Loucy (cell line): ENCODE measurements around the gene CXCR5.

Source experiments
- EZH2phosphoT487 ChIP-seq: fragments of 200-600 bp; IDR thresholded peaks from 2 replicates; pipeline ENCODE4 v1.6.1; 2018; ENCODE audit warnings: antibody characterized with exemption, mild to moderate bottlenecking, moderate library complexity, borderline replicate concordance
- TF ChIP-seq, protein P1 (sequence below): fragments of 200-600 bp; sonication (generic); conservative IDR thresholded peaks from 2 replicates; pipeline ENCODE4 v1.5.1; 2014; ENCODE audit warnings: mild to moderate bottlenecking, antibody characterized with exemption, low read length

DNA sequence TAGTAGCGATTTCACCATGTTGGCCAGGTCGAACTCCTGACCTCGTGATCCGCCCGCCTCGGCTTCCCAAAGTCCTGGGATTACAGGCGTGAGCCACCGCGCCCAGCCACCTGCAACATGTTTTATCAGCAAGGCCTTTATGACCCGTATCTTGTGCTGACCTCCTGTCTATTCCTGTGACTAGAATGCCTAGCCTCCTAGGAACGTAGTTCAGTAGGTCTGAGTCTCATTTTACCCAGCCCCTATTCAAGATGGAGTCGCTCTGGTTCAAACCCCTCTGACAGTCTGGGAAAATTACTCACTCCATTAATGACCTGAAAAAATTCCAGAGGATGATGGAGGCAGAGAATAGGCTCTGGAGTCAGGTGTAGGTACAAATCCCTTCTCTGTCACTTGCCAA is 30.0 kb upstream of the CXCR5 start:
- TF ChIP-seq, protein P1, sequence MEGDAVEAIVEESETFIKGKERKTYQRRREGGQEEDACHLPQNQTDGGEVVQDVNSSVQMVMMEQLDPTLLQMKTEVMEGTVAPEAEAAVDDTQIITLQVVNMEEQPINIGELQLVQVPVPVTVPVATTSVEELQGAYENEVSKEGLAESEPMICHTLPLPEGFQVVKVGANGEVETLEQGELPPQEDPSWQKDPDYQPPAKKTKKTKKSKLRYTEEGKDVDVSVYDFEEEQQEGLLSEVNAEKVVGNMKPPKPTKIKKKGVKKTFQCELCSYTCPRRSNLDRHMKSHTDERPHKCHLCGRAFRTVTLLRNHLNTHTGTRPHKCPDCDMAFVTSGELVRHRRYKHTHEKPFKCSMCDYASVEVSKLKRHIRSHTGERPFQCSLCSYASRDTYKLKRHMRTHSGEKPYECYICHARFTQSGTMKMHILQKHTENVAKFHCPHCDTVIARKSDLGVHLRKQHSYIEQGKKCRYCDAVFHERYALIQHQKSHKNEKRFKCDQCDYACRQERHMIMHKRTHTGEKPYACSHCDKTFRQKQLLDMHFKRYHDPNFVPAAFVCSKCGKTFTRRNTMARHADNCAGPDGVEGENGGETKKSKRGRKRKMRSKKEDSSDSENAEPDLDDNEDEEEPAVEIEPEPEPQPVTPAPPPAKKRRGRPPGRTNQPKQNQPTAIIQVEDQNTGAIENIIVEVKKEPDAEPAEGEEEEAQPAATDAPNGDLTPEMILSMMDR, result no peak
- no peak for TF ChIP-seq EZH2phosphoT487
